Astrocyte (in vitro differentiated cells and primary cell): ENCODE measurements around the gene LAMB4. TPM values are rescaled to one million over a fixed set of nuclear protein-coding genes. Genes with fewer than 3 reads are reported as not detected.

Experiments
- DNase-seq: peaks from one replicate; pipeline ENCODE4 v3.0.0-alpha.2; 2010; ENCODE audit warnings: low read depth
- FAIRE-seq: peaks from 2 replicates; lab custom pipeline; 2011; peaks lifted over from hg19 to GRCh38; lab: Jason Lieb, UNC
- H2AFZ ChIP-seq: 2 replicates; pipeline ENCODE4 v1.6.0; 2012; ENCODE audit warnings: low read depth, low read length, inconsistent platforms
- H3K27ac ChIP-seq: 2 replicates; pipeline ENCODE4 v1.5.1; 2011; ENCODE audit warnings: low read depth, low read length, inconsistent platforms
- H3K27me3 ChIP-seq: 2 replicates; pipeline ENCODE4 v1.6.0; 2011; ENCODE audit warnings: low read length, inconsistent platforms; ENCODE audit not compliant: insufficient read depth
- H3K36me3 ChIP-seq: 2 replicates; pipeline ENCODE4 v1.5.1; 2011; ENCODE audit warnings: low read length, inconsistent platforms; ENCODE audit not compliant: insufficient read depth
- H3K4me1 ChIP-seq: 2 replicates; pipeline ENCODE4 v1.5.1; 2011; ENCODE audit warnings: low read length, inconsistent platforms; ENCODE audit not compliant: insufficient read depth
- H3K4me2 ChIP-seq: 2 replicates; pipeline ENCODE4 v1.6.0; 2012; ENCODE audit warnings: low read length, inconsistent platforms
- H3K4me3 ChIP-seq: 2 replicates; pipeline ENCODE4 v1.5.1; 2011; ENCODE audit warnings: low read depth, mild to moderate bottlenecking, low read length, inconsistent platforms; ENCODE audit not compliant: insufficient read depth
- H3K79me2 ChIP-seq: 2 replicates; pipeline ENCODE4 v1.6.0; 2012; ENCODE audit warnings: mild to moderate bottlenecking, low read length, inconsistent platforms; ENCODE audit not compliant: insufficient read depth
- H3K9ac ChIP-seq: 2 replicates; pipeline ENCODE4 v1.6.0; 2012; ENCODE audit warnings: mild to moderate bottlenecking, low read length, inconsistent platforms
- H3K9me3 ChIP-seq: 2 replicates; pipeline ENCODE4 v1.5.1; 2012; ENCODE audit warnings: low read depth, mild to moderate bottlenecking, low read length, inconsistent platforms; ENCODE audit not compliant: insufficient read depth
- H4K20me1 ChIP-seq: 2 replicates; pipeline ENCODE4 v1.6.0; 2012; ENCODE audit warnings: low read length, inconsistent platforms; ENCODE audit not compliant: insufficient read depth
- H3K27ac Mint-ChIP-seq: one replicate; pipeline ENCODE4 v1.8.0; 2021; ENCODE audit warnings: mild to moderate bottlenecking, mixed read lengths; ENCODE audit not compliant: unreplicated experiment
- H3K27me3 Mint-ChIP-seq: one replicate; pipeline ENCODE4 v1.8.0; 2021; ENCODE audit warnings: low read depth, mixed read lengths; ENCODE audit not compliant: unreplicated experiment
- H3K36me3 Mint-ChIP-seq: one replicate; pipeline ENCODE4 v1.8.0; 2021; ENCODE audit warnings: low read depth, mixed read lengths; ENCODE audit not compliant: unreplicated experiment
- H3K4me1 Mint-ChIP-seq: one replicate; pipeline ENCODE4 v1.8.0; 2021; ENCODE audit warnings: low read depth, mixed read lengths; ENCODE audit not compliant: unreplicated experiment
- H3K4me3 Mint-ChIP-seq: one replicate; pipeline ENCODE4 v1.8.0; 2021; ENCODE audit warnings: mild to moderate bottlenecking, moderate library complexity, mixed read lengths; ENCODE audit not compliant: unreplicated experiment
- H3K9me3 Mint-ChIP-seq: one replicate; pipeline ENCODE4 v1.8.0; 2021; ENCODE audit warnings: mild to moderate bottlenecking, mixed read lengths; ENCODE audit not compliant: unreplicated experiment
- EZH2 ChIP-seq: IDR thresholded peaks from 2 replicates; pipeline ENCODE4 v1.6.1; 2012; ENCODE audit warnings: mild to moderate bottlenecking, low read length, inconsistent platforms; ENCODE audit not compliant: insufficient read depth
- total RNA-seq: library from RNA; stranded (reverse); gene quantifications from 2 replicates; pipeline ENCODE4 v1.2.1, GENCODE V29; 2021
- TF ChIP-seq, protein P1 (sequence below): IDR thresholded peaks from 2 replicates; pipeline ENCODE4 v1.5.1; 2011; ENCODE audit warnings: low read depth, mild to moderate bottlenecking, inconsistent platforms, low read length, moderate library complexity; ENCODE audit not compliant: insufficient read depth

Gene LAMB4
- total RNA-seq, 1 donor from 2014 or later: 0.16 TPM

DNA sequence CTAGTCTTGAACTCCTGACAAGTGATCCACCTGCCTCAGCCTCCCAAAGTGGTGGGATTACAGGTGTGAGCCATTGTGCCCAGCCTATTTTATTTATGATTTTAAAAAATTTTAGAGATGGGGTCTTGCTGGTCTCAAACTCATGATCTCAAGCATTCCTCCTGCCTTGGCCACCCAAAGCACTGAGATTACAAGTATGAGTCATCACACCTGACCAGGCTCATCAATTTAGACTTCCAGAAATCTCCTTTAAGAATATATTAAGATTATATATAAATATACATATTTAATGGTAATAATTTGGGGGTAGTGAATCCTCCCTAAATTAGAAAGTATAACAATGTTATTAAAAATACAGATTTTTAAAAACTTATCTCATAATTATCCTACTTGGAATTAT is 156.3 kb downstream of the LAMB4 start:
- Mint-ChIP-seq H3K4me1 (peaks cover 17% of the 10 kb centered on the region), H3K36me3 (peaks cover 37% of the 10 kb centered on the region), H3K27me3 (no peaks in the 10 kb centered on the region), H3K27ac (no peak overlapping the region), H3K4me3 (no peak overlapping the region), H3K9me3 (no peaks in the 10 kb centered on the region)
- H3K9ac ChIP-seq: no peak overlapping the region
- H3K27me3 ChIP-seq: no peaks in the 10 kb centered on the region
- no peak overlapping the region for H3K4me2 ChIP-seq
- no peak overlapping the region for H3K4me3 ChIP-seq
- H3K27ac ChIP-seq: no peak overlapping the region
- H3K36me3 ChIP-seq: peaks cover 88% of the 10 kb centered on the region
- DNase-seq (no peak), FAIRE-seq (no peak)
- H4K20me1 ChIP-seq: peaks cover 70% of the 10 kb centered on the region
- H3K79me2 ChIP-seq: peaks cover 75% of the 10 kb centered on the region
- no peaks in the 10 kb centered on the region for H3K9me3 ChIP-seq
- TF ChIP-seq, protein P1, sequence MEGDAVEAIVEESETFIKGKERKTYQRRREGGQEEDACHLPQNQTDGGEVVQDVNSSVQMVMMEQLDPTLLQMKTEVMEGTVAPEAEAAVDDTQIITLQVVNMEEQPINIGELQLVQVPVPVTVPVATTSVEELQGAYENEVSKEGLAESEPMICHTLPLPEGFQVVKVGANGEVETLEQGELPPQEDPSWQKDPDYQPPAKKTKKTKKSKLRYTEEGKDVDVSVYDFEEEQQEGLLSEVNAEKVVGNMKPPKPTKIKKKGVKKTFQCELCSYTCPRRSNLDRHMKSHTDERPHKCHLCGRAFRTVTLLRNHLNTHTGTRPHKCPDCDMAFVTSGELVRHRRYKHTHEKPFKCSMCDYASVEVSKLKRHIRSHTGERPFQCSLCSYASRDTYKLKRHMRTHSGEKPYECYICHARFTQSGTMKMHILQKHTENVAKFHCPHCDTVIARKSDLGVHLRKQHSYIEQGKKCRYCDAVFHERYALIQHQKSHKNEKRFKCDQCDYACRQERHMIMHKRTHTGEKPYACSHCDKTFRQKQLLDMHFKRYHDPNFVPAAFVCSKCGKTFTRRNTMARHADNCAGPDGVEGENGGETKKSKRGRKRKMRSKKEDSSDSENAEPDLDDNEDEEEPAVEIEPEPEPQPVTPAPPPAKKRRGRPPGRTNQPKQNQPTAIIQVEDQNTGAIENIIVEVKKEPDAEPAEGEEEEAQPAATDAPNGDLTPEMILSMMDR: no peak
- no peak for TF ChIP-seq EZH2
- H3K4me1 ChIP-seq: peaks cover 16% of the 10 kb centered on the region
- H2AFZ ChIP-seq: no peak overlapping the region

Other genes starting within 250 kb of the LAMB4 start
- gene DLD, start 239.2 kb downstream of the LAMB4 start, total RNA-seq: 73.1 and 73.3 TPM in 2 replicates
- gene LAMB1, start 127.2 kb downstream of the LAMB4 start, total RNA-seq: 403 and 411 TPM in 2 replicates